H1 (cell line): ENCODE measurements around the gene PROCR.

ENCODE experiments used
- CBX5 ChIP-seq: fragments of 300-800, 300-1000 bp; sonication (generic); IDR thresholded peaks from 2 replicates; pipeline ENCODE4 v1.7.1; 2016; ENCODE audit warnings: antibody characterized with exemption, low read length, low read depth
- EP300 ChIP-seq, 2 experiments: IDR thresholded peaks; 1 replicate in 1 of 2; 2 replicates in 1 of 2; pipeline ENCODE4 v1.6.1; 2011 to 2012; ENCODE audit warnings: low read depth in 2 of 2, low read length in 2 of 2, mild to moderate bottlenecking in 2 of 2, borderline replicate concordance in 1 of 2, inconsistent platforms in 1 of 2, moderate library complexity in 1 of 2
- EZH2 ChIP-seq: fragments of 200-600 bp; sonication (generic); IDR thresholded peaks from 2 replicates; pipeline ENCODE4 v1.7.1; 2012; ENCODE audit warnings: low read depth, mild to moderate bottlenecking, moderate library complexity, low read length, inconsistent platforms; ENCODE audit not compliant: severe bottlenecking
- FOSL1 ChIP-seq: IDR thresholded peaks from 2 replicates; pipeline ENCODE4 v1.6.1; 2011; ENCODE audit warnings: mild to moderate bottlenecking, low read depth, low read length, moderate library complexity; ENCODE audit not compliant: insufficient read depth
- HDAC2 ChIP-seq, 2 experiments: fragments of 300-600 bp in 1 of 2; sonication (generic) in 1 of 2; IDR thresholded peaks; 2 replicates each; pipeline ENCODE4 v1.6.1; 2011 to 2012; ENCODE audit warnings: low read depth in 2 of 2, low read length in 2 of 2, mild to moderate bottlenecking in 2 of 2, moderate library complexity in 2 of 2, borderline replicate concordance in 1 of 2, inconsistent platforms in 1 of 2
- MAFK ChIP-seq: IDR thresholded peaks from 2 replicates; pipeline ENCODE4 v1.6.1; 2012; ENCODE audit warnings: low read depth, mild to moderate bottlenecking, improper control_type of control experiment, low read length
- POLR2AphosphoS5 ChIP-seq: IDR thresholded peaks from 2 replicates; pipeline ENCODE4 v1.6.1; 2011; ENCODE audit warnings: low read depth, low read length
- RBBP5 ChIP-seq: IDR thresholded peaks from 2 replicates; pipeline ENCODE4 v1.7.1; 2012; ENCODE audit warnings: low read depth, mild to moderate bottlenecking, inconsistent platforms, low read length, moderate library complexity, borderline replicate concordance
- ZNF274 ChIP-seq: IDR thresholded peaks from 2 replicates; pipeline ENCODE4 v1.7.0; 2012; ENCODE audit warnings: low read length, borderline replicate concordance; ENCODE audit errors: extremely low read depth
- TF ChIP-seq, protein P1 (sequence below): IDR thresholded peaks from 2 replicates; pipeline ENCODE4 v1.6.1; 2012; ENCODE audit warnings: inconsistent platforms
- TF ChIP-seq, protein P2 (sequence below), 3 experiments: IDR thresholded peaks; 1 replicate in 2 of 3; 2 replicates in 1 of 3; pipeline versions ENCODE4 v1.5.1 to v1.6.1; 2011; ENCODE audit warnings: low read length in 3 of 3, mild to moderate bottlenecking in 3 of 3, inconsistent platforms in 2 of 3, low read depth in 1 of 3, moderate library complexity in 1 of 3; ENCODE audit not compliant: insufficient read depth in 1 of 3; ENCODE audit errors: control extremely low read depth in 1 of 3
- TF ChIP-seq, protein P3 (sequence below): IDR thresholded peaks from 2 replicates; pipeline ENCODE4 v1.6.1; 2011; ENCODE audit warnings: low read depth, mild to moderate bottlenecking, low read length; ENCODE audit not compliant: insufficient read depth

DNA sequence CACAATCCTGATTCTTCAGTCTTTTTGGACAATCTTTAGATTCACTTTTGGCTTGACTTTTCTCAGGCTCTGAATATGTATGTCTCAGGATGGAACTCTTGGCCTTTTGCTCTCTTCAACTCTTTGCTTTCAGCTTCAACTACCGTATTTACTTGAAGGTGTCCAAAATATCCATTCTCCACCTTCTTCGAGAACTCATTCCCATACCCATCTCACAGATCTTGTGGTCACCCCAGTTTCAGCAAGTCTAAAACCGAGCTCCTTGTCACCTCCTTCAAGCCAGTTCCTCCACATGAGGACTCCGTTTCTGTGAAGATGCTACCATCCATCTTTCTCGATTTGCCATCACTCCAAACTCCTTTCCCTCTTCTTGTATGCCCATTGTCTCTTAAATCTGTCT is 52.7 kb downstream of the PROCR start:
- TF ChIP-seq MAFK (no peak), CBX5 (no peak), ZNF274 (no peak), EP300 (IDR thresholded peaks at IDR 0.05; ENCODE audit: borderline replicate concordance in 1 of 2, low read depth in 2 of 2, low read length in 2 of 2) (no peak), FOSL1 (no peak), RBBP5 (no peak), EZH2 (no peak), HDAC2 (IDR thresholded peaks at IDR 0.05; ENCODE audit: borderline replicate concordance in 1 of 2, low read depth in 2 of 2, low read length in 2 of 2) (no peak), POLR2AphosphoS5 (no peak)
- TF ChIP-seq, protein P1, sequence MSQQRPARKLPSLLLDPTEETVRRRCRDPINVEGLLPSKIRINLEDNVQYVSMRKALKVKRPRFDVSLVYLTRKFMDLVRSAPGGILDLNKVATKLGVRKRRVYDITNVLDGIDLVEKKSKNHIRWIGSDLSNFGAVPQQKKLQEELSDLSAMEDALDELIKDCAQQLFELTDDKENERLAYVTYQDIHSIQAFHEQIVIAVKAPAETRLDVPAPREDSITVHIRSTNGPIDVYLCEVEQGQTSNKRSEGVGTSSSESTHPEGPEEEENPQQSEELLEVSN: no peak
- TF ChIP-seq, protein P2, sequence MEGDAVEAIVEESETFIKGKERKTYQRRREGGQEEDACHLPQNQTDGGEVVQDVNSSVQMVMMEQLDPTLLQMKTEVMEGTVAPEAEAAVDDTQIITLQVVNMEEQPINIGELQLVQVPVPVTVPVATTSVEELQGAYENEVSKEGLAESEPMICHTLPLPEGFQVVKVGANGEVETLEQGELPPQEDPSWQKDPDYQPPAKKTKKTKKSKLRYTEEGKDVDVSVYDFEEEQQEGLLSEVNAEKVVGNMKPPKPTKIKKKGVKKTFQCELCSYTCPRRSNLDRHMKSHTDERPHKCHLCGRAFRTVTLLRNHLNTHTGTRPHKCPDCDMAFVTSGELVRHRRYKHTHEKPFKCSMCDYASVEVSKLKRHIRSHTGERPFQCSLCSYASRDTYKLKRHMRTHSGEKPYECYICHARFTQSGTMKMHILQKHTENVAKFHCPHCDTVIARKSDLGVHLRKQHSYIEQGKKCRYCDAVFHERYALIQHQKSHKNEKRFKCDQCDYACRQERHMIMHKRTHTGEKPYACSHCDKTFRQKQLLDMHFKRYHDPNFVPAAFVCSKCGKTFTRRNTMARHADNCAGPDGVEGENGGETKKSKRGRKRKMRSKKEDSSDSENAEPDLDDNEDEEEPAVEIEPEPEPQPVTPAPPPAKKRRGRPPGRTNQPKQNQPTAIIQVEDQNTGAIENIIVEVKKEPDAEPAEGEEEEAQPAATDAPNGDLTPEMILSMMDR (IDR thresholded peaks at IDR 0.05; ENCODE audit: control extremely low read depth in 1 of 3, insufficient read depth in 1 of 3, low read depth in 1 of 3, low read length in 3 of 3): no peak
- TF ChIP-seq, protein P3, sequence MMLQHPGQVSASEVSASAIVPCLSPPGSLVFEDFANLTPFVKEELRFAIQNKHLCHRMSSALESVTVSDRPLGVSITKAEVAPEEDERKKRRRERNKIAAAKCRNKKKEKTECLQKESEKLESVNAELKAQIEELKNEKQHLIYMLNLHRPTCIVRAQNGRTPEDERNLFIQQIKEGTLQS: no peak
